ENCODE measurements around the gene MEGF6.

DNA sequence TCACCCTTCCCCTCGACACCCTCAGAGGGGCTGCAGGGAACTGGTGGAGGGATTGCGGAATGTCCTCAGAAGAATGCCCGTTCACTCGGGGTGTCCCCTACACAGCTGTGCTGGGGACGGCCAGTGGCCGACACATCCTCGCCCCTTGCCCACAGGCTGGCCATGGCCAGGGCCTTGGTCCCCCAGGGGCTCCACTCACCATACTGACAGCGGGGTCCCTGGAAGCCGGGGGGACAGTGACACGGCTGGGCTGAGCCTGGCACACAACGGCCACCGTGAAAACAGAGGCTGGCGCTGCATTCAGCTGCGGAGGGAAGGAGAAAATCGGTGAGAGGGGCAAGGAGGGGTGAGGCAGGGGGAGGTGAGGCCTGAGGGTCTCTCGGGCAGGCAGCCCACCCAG lies 31.7 kb downstream of the MEGF6 start:
- TF ChIP-seq, protein P1, sequence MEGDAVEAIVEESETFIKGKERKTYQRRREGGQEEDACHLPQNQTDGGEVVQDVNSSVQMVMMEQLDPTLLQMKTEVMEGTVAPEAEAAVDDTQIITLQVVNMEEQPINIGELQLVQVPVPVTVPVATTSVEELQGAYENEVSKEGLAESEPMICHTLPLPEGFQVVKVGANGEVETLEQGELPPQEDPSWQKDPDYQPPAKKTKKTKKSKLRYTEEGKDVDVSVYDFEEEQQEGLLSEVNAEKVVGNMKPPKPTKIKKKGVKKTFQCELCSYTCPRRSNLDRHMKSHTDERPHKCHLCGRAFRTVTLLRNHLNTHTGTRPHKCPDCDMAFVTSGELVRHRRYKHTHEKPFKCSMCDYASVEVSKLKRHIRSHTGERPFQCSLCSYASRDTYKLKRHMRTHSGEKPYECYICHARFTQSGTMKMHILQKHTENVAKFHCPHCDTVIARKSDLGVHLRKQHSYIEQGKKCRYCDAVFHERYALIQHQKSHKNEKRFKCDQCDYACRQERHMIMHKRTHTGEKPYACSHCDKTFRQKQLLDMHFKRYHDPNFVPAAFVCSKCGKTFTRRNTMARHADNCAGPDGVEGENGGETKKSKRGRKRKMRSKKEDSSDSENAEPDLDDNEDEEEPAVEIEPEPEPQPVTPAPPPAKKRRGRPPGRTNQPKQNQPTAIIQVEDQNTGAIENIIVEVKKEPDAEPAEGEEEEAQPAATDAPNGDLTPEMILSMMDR (IDR thresholded peaks at IDR 0.05), result no peak
- no peak for TF ChIP-seq EZH2 (IDR thresholded peaks at IDR 0.05; ENCODE audit: borderline replicate concordance, insufficient read depth, low read depth, low read length, poor library complexity, severe bottlenecking)
